H1 (cell line): ENCODE measurements around the gene ARHGAP26. TPM values are rescaled to one million over a fixed set of nuclear protein-coding genes. Genes with fewer than 3 reads are reported as not detected.

Experiments used
- BRCA1 ChIP-seq: IDR thresholded peaks from 2 replicates; pipeline ENCODE4 v1.6.1; 2012; ENCODE audit warnings: low read depth, low read length, improper control_type of control experiment
- EZH2 ChIP-seq: fragments of 200-600 bp; sonication (generic); IDR thresholded peaks from 2 replicates; pipeline ENCODE4 v1.7.1; 2012; ENCODE audit warnings: low read depth, mild to moderate bottlenecking, moderate library complexity, low read length, inconsistent platforms; ENCODE audit not compliant: severe bottlenecking
- FOSL1 ChIP-seq: IDR thresholded peaks from 2 replicates; pipeline ENCODE4 v1.6.1; 2011; ENCODE audit warnings: mild to moderate bottlenecking, low read depth, low read length, moderate library complexity; ENCODE audit not compliant: insufficient read depth
- GABPA ChIP-seq: IDR thresholded peaks from 2 replicates; pipeline ENCODE4 v1.6.1; 2011; ENCODE audit warnings: mild to moderate bottlenecking, low read length, moderate library complexity, borderline replicate concordance; ENCODE audit not compliant: insufficient read depth
- JUND ChIP-seq: IDR thresholded peaks from 2 replicates; pipeline ENCODE4 v1.6.1; 2011; ENCODE audit warnings: mild to moderate bottlenecking, improper control_type of control experiment, low read length
- TAF7 ChIP-seq: optimal IDR thresholded peaks from 2 replicates; pipeline ENCODE3; 2011; ENCODE audit warnings: low read depth, mild to moderate bottlenecking, inconsistent platforms, low read length, moderate library complexity, borderline replicate concordance
- polyA plus RNA-seq, 7 experiments: library from polyadenylated mRNA; depleted of rRNA in 3 of 7; stranded (reverse) in 5 of 7; unstranded in 2 of 7; fragments of >200 nt in 5 of 7; fragments of 200-250 nt in 2 of 7; gene quantifications; 1 replicate in 5 of 7; 2 replicates in 1 of 7; 4 replicates in 1 of 7; pipeline versions ENCODE4 v1.2.1 to v1.2.3, GENCODE V29; 2011 to 2013; ENCODE audit warnings: missing spikeins in 2 of 7, mixed read lengths in 2 of 7
- total RNA-seq: library from RNA; stranded (reverse); fragmentation: NEBNext Ultra II Directional; extraction: Animal tissue kit (Norgen Biotek cat#: 25700); gene quantifications from 2 replicates; pipeline ENCODE4 v1.2.1, GENCODE V29; 2021

The ARHGAP26 gene
- total and polyA plus RNA-seq, 2 of the 8 experiments (the other 6 are each of a cell fraction or from before 2014, with no cell fraction given), result 7.1 to 24.8 TPM

DNA sequence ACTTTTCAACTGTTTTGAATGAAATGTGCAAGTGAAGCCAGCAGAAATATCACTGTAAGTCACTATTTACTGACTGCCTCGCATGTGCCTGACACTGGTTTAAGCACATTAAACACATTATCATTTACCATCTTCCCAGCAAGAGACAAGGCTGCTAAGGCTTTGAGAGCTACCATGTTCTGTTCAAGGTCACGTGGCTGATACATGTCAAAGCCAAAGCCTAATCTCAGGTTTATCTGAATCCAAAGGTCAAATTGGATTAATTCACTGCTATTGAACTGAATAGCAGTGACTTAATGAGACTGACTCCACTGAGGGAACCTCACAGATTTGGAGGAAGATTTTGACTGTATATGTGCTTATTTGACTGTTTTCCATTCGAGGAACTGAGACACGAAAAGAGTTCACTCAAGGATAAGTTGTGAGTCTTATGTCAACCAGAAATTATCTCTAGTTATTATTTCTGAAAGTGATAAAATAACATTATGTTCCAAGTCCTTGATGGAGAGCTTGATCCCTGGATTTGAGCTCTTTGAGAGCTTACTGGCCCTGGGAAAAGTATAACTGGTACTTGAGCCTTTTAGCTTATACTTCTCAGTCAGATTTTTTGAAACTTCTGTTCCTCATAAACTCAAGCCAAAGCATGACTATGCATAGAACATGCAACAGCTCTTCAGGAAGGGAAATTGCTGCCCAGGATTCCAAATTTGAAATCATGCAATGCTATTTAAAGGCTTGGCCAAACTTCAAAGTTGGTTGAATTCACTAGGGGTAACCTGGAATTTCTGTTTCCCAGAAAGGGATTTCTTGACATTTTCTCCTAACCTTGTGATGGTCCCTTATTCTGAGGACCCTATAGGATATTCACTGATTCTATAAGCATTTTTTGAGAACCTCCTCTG lies 23.4 kb upstream of the ARHGAP26 start (continued):
- no peak for TF ChIP-seq JUND
- TF ChIP-seq EZH2, result no peak
- TF ChIP-seq GABPA, result no peak
- no peak for TF ChIP-seq TAF7
- TF ChIP-seq BRCA1, result no peak
- TF ChIP-seq FOSL1, result no peak
- TF ChIP-seq, all 59 proteins: peak for 0
